Neural cell (in vitro differentiated cells): Measurements from ENCODE around the gene ZNF362. TPM values are rescaled to one million over a fixed set of nuclear protein-coding genes. Genes with fewer than 3 reads are reported as not detected.

Source experiments
- H2AFZ ChIP-seq: fragments of 200-600, 300-800 bp; sonication (generic), shearing (Covaris generic); 2 replicates; pipeline ENCODE4 v1.6.0; 2014; ENCODE audit warnings: low read depth, mild to moderate bottlenecking, antibody characterized with exemption, low read length, moderate library complexity
- H3F3A ChIP-seq: fragments of 200-600 bp; shearing (Covaris generic); 2 replicates; pipeline ENCODE4 v1.6.1; 2016; ENCODE audit warnings: mild to moderate bottlenecking, moderate library complexity, mixed read lengths, antibody characterized with exemption, low read length; ENCODE audit not compliant: insufficient read depth, poor library complexity, severe bottlenecking
- H3K27ac ChIP-seq: fragments of 200-600, 300-800 bp; sonication (generic), shearing (Covaris generic); 2 replicates; pipeline ENCODE4 v1.5.1; 2014; ENCODE audit warnings: mild to moderate bottlenecking, low read length, moderate library complexity
- H3K27me3 ChIP-seq: fragments of 300-800, 200-600 bp; sonication (generic), shearing (Covaris generic); 2 replicates; pipeline ENCODE4 v1.6.0; 2014; ENCODE audit warnings: mild to moderate bottlenecking, low read depth, low read length, moderate library complexity; ENCODE audit not compliant: insufficient read depth
- H3K36me3 ChIP-seq: fragments of 300-800, 200-600 bp; sonication (generic), shearing (Covaris generic); 2 replicates; pipeline ENCODE4 v1.5.1; 2014; ENCODE audit warnings: mild to moderate bottlenecking, antibody characterized with exemption, low read length, moderate library complexity; ENCODE audit not compliant: insufficient read depth
- H3K4me2 ChIP-seq: fragments of 300-800, 200-600 bp; sonication (generic), shearing (Covaris generic); 2 replicates; pipeline ENCODE4 v1.6.0; 2014; ENCODE audit warnings: mild to moderate bottlenecking, low read length
- H3K4me3 ChIP-seq: fragments of 300-800, 200-600 bp; sonication (generic), shearing (Covaris generic); 2 replicates; pipeline ENCODE4 v1.5.1; 2014; ENCODE audit warnings: mild to moderate bottlenecking, low read length, moderate library complexity
- H3K79me2 ChIP-seq: fragments of 200-600 bp; shearing (Covaris generic); replicated peaks from 2 replicates; pipeline ENCODE4 v1.6.0; 2014; ENCODE audit warnings: mild to moderate bottlenecking, low read length, moderate library complexity; ENCODE audit not compliant: insufficient read depth
- H3K9ac ChIP-seq: fragments of 300-800, 200-600 bp; sonication (generic), shearing (Covaris generic); 2 replicates; pipeline ENCODE4 v1.6.1; 2016; ENCODE audit warnings: mild to moderate bottlenecking, low read length, mixed read lengths
- H3K9me2 ChIP-seq: fragments of 200-600 bp; shearing (Covaris generic); 2 replicates; pipeline ENCODE4 v1.6.1; 2016; ENCODE audit warnings: mild to moderate bottlenecking, low read length, mixed read lengths; ENCODE audit not compliant: insufficient read depth
- H3K9me3 ChIP-seq: fragments of 200-600, 300-800 bp; sonication (generic), shearing (Covaris generic); 2 replicates; pipeline ENCODE4 v1.6.1; 2016; ENCODE audit warnings: mild to moderate bottlenecking, mixed run types, low read length, moderate library complexity, mixed read lengths
- H4K20me1 ChIP-seq: fragments of 200-600 bp; shearing (Covaris generic); 2 replicates; pipeline ENCODE4 v1.6.1; 2016; ENCODE audit warnings: mild to moderate bottlenecking, mixed run types; ENCODE audit not compliant: insufficient read depth
- EP300 ChIP-seq: fragments of 450-650 bp; conservative IDR thresholded peaks from 2 replicates; pipeline ENCODE4 v1.6.1; 2014; ENCODE audit warnings: antibody characterized with exemption, mild to moderate bottlenecking, moderate library complexity; ENCODE audit not compliant: poor library complexity, severe bottlenecking
- EZH2 ChIP-seq: fragments of 200-600, 300-800 bp; shearing (Covaris generic), sonication (generic); IDR thresholded peaks from 2 replicates; pipeline ENCODE4 v1.6.1; 2014; ENCODE audit warnings: antibody characterized with exemption, low read length, borderline replicate concordance, mild to moderate bottlenecking; ENCODE audit not compliant: insufficient read depth, poor library complexity, severe bottlenecking
- MXI1 ChIP-seq: fragments of 450-650 bp; conservative IDR thresholded peaks from 2 replicates; pipeline ENCODE4 v1.6.1; 2014; ENCODE audit warnings: antibody characterized with exemption, mild to moderate bottlenecking; ENCODE audit not compliant: poor library complexity, severe bottlenecking
- POLR2AphosphoS5 ChIP-seq: IDR thresholded peaks from 2 replicates; pipeline ENCODE4 v1.6.1; 2012
- RAD21 ChIP-seq: fragments of 450-650 bp; conservative IDR thresholded peaks from 2 replicates; pipeline ENCODE4 v1.6.1; 2014; ENCODE audit warnings: antibody characterized with exemption, mild to moderate bottlenecking, moderate library complexity
- SMC3 ChIP-seq: fragments of 450-650 bp; conservative IDR thresholded peaks from 2 replicates; pipeline ENCODE4 v1.6.1; 2014; ENCODE audit warnings: antibody characterized with exemption, mild to moderate bottlenecking, moderate library complexity; ENCODE audit not compliant: poor library complexity
- TAF1 ChIP-seq: IDR thresholded peaks from 2 replicates; pipeline ENCODE4 v1.6.1; 2012; ENCODE audit warnings: low read depth
- polyA plus RNA-seq: library from polyadenylated mRNA; depleted of rRNA; stranded (reverse); fragments of >200 nt; gene quantifications from 2 replicates; pipeline ENCODE4 v1.2.3, GENCODE V29; 2014
- TF ChIP-seq, protein P1 (sequence below): fragments of 450-650 bp; IDR thresholded peaks from 2 replicates; pipeline ENCODE4 v1.5.1; 2014; ENCODE audit warnings: antibody characterized with exemption, mild to moderate bottlenecking, moderate library complexity; ENCODE audit not compliant: poor library complexity, severe bottlenecking
- TF ChIP-seq, protein P2 (sequence below): IDR thresholded peaks from 2 replicates; pipeline ENCODE4 v1.6.1; 2012; ENCODE audit warnings: borderline replicate concordance

Gene ZNF362
- polyA plus RNA-seq, 1 donor from 2014 or later, result 17.6 TPM

DNA sequence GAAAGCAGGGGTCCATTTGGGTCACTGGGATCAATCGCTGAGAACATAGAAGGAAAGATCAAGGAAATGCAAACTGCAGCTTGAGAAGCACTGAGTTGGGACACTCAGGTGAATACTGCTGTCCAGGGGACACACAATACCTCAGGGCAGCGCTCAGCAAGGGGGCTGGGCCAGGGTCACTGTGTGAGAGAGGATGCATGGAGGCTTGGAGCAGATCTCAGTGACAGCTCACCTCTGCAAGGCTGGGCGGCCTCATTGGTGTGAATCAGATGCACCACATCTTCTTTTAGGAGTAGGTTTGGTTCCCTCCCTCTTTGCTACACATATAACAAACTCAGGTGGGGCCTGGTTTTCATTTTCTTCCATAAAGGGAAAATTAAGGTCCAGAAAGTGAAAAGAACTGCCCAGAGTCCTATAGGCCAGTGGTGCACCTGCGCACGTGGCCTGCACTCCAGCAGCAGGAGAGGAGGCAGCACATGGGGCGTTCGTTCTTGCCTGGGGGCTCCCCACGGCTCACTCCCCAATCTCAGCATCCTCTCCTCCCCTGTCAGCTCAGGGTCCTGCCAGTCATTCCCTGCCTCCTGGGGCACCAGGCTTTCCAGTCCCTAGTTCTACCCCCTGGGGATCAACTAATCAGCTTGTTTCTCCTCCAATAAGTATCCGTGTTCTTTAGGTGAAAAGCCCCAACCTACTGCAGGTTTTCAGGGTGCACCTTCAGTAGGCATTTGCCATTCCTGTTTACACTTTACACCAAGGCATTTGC, 63.1 kb downstream of the ZNF362 start:
- no peak overlapping the region for H3K27ac ChIP-seq
- no peak overlapping the region for H3K4me2 ChIP-seq
- H3K9me3 ChIP-seq, result no peaks in the 10 kb centered on the region
- H2AFZ ChIP-seq, result no peak overlapping the region
- H3K27me3 ChIP-seq, result no peaks in the 10 kb centered on the region
- no peaks in the 10 kb centered on the region for H3K9me2 ChIP-seq
- no peak overlapping the region for H3K4me3 ChIP-seq
- TF ChIP-seq, protein P1, sequence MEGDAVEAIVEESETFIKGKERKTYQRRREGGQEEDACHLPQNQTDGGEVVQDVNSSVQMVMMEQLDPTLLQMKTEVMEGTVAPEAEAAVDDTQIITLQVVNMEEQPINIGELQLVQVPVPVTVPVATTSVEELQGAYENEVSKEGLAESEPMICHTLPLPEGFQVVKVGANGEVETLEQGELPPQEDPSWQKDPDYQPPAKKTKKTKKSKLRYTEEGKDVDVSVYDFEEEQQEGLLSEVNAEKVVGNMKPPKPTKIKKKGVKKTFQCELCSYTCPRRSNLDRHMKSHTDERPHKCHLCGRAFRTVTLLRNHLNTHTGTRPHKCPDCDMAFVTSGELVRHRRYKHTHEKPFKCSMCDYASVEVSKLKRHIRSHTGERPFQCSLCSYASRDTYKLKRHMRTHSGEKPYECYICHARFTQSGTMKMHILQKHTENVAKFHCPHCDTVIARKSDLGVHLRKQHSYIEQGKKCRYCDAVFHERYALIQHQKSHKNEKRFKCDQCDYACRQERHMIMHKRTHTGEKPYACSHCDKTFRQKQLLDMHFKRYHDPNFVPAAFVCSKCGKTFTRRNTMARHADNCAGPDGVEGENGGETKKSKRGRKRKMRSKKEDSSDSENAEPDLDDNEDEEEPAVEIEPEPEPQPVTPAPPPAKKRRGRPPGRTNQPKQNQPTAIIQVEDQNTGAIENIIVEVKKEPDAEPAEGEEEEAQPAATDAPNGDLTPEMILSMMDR, result no peak
- peak; percentile 7 for TF ChIP-seq POLR2AphosphoS5
- no peak overlapping the region for H3K9ac ChIP-seq
- H3K79me2 ChIP-seq, result no peaks in the 10 kb centered on the region
- no peaks in the 10 kb centered on the region for H4K20me1 ChIP-seq
- peaks cover 8% of the 10 kb centered on the region for H3K36me3 ChIP-seq
- no peaks in the 10 kb centered on the region for H3F3A ChIP-seq

DNA sequence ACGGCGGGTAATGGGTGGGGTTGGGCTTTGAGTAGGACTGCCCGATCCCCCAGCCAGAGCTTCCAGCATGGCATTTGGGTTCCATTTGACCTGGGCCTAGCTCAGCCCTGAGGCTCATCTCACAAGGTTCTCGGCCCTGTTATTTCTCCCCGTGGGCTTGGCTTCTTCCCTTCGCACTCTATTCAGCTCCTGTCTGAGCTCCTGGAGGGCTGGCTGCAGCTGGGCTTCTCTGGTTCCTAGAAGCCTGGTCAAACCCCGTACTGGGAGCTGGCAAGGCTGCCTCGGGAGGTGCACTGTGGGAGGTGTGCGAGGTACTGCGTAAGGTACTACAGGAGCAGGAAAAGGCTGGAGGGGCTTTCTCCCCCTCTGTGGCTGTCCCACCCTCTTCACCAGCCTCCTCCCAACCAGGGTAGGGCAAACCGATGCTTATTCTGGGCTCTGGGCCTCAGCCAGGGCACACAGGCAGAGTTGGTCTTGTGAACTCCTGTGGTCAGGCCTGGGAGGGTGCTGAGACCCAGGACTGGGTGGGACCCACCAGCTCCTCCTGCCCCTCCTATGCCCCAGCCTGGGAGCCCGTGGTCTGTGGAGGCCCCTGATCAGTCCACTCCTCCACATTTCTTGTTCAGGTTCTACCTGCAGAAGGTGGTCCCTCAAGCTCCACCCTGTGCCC, 63.8 kb downstream of the ZNF362 start:
- Histone ChIP-seq H3K4me3 (no peak overlapping the region), H3K27me3 (no peaks in the 10 kb centered on the region), H3K79me2 (no peaks in the 10 kb centered on the region), H4K20me1 (peaks cover under 1% of the 10 kb centered on the region), H3K4me2 (no peak overlapping the region), H3F3A (no peaks in the 10 kb centered on the region), H3K9ac (no peak overlapping the region), H2AFZ (no peak overlapping the region), H3K9me2 (no peaks in the 10 kb centered on the region), H3K27ac (no peak overlapping the region), H3K9me3 (no peaks in the 10 kb centered on the region), H3K36me3 (peaks cover 13% of the 10 kb centered on the region)
- no peak for TF ChIP-seq TAF1
- TF ChIP-seq SMC3, result no peak
- no peak for TF ChIP-seq RAD21
- TF ChIP-seq, protein P2, sequence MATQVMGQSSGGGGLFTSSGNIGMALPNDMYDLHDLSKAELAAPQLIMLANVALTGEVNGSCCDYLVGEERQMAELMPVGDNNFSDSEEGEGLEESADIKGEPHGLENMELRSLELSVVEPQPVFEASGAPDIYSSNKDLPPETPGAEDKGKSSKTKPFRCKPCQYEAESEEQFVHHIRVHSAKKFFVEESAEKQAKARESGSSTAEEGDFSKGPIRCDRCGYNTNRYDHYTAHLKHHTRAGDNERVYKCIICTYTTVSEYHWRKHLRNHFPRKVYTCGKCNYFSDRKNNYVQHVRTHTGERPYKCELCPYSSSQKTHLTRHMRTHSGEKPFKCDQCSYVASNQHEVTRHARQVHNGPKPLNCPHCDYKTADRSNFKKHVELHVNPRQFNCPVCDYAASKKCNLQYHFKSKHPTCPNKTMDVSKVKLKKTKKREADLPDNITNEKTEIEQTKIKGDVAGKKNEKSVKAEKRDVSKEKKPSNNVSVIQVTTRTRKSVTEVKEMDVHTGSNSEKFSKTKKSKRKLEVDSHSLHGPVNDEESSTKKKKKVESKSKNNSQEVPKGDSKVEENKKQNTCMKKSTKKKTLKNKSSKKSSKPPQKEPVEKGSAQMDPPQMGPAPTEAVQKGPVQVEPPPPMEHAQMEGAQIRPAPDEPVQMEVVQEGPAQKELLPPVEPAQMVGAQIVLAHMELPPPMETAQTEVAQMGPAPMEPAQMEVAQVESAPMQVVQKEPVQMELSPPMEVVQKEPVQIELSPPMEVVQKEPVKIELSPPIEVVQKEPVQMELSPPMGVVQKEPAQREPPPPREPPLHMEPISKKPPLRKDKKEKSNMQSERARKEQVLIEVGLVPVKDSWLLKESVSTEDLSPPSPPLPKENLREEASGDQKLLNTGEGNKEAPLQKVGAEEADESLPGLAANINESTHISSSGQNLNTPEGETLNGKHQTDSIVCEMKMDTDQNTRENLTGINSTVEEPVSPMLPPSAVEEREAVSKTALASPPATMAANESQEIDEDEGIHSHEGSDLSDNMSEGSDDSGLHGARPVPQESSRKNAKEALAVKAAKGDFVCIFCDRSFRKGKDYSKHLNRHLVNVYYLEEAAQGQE, result no peak
- TF ChIP-seq POLR2AphosphoS5, result no peak
- TF ChIP-seq EZH2, result no peak
- TF ChIP-seq MXI1, result no peak
- TF ChIP-seq, protein P1, result no peak
- TF ChIP-seq EP300, result no peak
